Measurements from ENCODE around the gene B3GAT1.

Gene B3GAT1

DNA sequence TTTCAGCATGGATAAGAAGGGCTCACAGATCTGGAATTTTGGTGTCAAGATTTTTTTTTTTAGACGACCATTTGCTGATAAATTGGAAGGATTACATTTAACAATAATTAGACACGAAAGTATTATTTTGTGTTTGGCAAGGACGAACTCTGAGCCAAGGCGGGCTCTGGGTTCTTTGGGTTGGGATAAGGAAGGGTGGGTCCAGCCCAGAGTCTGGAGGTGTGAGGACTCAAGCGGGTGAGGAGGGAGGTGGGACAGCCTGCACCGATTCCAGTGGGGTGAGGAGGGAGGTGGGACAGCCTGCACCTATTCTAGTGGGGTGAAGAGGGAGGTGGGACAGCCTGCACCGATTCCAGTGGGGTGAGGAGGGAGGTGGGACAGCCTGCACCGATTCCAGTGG lies 4.1 kb downstream of the B3GAT1 start:
- no peak for DNase-seq

DNA sequence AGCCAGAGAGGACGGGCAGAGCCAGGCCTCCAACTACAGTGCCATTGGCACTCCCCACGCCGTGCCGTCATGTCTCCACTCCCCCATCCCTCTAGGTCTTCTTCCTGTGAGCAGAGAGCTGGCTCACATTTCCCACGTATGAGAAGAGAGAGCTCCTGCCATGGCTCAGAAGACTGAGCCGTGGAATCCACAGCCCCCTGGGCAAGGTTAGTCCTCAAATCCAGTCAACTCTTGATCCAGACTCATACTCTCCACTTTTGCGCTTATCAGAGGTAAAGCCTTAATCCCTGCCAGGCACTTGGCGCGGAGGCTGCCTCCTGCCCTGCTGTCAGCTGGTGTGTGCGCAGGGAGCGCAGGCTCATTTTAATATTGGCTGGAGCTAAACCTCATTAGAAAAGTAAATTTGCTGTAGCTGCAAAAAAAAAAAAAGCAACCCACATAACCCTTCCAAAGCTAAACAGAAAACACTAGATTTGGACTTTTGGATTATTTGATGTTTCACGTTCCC lies 4.7 kb downstream of the B3GAT1 start:
- DNase-seq = no peak

- no peak for DNase-seq
Measured at GRCh38 chr11:134406264-134407185, 5.5 kb downstream of the B3GAT1 start.

DNA sequence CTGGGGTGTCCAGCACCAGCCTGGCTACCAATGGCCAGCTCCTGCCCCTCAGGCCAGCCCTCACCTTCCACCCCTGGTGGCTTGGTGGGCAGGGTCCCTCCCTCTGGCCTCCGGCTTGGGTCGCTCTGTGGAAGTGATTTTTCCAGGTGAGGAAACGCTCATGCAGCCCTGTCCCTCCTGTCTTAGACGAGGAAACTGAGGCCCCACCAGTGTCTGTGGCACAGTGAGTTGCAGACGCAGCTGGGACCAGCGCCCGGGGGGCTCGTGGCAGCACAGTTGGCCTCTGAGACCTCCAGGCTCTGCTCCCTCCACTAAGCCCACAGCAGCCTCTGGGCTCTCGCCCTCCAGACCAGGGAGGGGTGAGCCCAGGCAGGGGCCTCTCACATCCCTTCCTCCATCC lies 6.2 kb downstream of the B3GAT1 start:
- DNase-seq = no peak

GRCh38 chr11:134405436-134405835 lies 6.6 kb downstream of the B3GAT1 start:
- no peak for DNase-seq

DNA sequence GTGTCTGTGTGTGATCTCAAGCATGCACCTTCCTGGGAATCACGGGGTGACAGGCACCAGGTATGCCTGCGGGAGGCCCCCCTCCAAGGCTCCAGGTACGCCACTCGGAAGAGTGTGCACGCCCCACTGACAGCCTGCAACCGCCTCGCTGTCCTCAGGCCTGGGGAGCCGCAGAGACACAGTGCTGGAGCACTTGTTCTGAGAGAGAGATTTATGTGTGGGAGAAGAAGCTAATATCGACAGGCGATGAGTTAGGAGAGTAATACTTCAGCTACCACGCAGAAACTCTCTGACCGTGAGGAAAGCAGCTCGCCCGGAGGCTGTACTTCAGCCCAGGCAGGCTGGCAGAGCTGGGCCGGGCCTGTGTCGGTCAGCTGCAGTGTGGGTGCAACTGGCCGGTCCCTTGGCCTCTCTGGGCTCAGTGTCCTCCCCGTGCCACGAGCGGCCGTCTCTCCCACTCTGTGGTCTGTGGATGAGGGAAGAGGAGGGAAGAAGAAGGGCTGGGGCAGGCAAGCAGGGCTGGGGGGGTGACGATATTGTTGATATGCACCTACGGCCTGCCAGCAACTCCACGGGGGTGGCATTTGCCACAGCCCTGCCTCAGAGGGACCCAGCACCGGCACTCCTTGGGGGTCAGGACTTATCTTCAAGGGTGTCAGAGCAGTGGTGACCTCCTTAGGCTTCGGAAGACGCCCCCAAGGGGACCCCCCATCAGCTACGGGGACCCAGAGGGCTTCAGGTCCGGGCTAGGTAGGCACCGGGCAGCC lies 7.3 kb downstream of the B3GAT1 start:
- DNase-seq = no peak

DNA sequence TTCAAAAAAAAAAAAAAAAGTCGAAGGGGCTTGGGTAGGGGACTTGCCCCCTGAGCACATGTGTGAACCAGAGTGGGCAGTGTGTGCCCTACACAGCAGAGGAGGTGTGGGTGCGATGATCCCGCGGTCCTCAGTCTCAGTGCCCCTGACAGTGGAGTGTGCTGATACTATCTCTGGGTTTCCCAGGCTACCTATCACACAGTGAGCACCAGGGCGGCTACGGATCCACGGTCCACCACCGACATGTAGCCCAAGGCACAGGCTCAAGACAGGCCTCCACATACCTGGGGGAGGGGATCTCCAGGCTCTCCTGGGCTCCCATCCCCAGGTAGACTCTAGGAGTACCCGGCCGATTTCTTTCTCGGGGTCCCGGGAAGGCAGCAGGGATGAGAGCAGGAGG lies 9.1 kb downstream of the B3GAT1 start:
- no peak for DNase-seq

GRCh38 chr11:134401825-134402809 lies 9.9 kb downstream of the B3GAT1 start:
- no peak for DNase-seq

DNA sequence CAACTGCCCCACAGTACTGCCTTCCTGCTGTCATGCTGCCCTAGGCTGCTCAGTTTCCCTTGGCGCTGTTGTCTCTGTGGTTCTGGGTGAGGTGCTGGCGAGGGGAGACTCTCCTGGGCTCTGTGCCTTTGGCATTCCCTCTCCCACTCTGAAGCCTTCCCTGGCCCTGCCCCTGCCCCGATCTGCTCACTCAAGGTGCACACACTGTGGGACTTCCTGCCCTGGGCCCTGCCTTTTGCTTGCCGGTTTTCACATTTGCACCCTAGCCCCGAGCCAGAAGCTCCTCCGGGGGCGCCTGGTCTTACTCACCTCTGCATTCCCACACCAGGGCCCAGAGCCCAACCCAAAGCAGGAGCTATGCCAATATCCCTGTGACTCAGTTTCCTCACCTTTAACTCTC lies 12.0 kb downstream of the B3GAT1 start:
- DNase-seq = no peak

DNA sequence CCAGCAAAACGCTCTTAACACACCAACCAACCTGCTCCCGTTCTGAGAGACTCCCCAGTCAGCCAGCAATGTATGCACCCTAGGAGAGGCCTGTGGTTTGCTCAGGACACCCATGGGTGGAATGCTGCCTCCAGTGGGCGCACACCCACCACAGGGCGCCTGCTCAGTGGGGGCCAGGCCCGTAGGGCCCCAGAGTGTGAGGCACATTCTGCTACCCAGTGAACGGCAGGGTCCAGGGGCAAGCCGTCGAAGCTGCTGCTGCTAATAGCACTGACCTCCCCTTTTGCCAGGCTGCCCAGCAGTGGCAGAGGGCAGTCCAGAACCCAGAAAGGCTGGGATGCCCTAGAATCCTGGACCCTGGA lies 12.8 kb downstream of the B3GAT1 start:
- no peak for DNase-seq

DNA sequence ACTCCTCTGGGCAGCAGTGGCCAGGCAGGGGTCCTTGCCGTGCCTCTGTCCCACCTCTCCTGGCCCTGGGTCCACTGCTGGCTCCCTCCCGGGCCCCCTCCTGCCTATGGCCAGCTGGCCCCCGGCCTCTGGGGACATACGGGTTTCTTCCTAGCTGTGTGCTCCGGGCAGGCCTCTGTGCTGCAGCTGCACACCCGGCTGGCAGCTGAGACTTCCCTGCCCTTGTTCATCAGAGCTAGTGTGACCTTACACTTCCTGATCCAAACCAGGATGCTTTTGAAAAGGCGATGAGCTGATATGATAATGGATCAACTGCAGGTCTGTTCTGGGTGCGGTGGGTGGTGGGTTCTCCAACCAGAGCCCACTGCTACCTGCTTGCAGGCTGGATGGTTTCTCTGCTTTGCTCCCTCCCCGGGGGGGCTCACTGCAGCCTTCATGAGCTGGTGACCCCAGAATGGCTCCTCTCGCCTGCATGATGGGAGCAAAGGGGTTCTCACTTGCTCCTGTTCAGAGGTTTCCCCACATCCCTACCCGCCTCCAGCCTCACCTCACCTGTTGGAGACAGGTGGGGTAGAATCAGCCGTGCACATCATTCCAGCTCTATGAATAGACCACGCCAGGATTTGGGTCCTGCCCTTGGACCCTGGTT lies 13.3 kb downstream of the B3GAT1 start:
- DNase-seq = no peak

DNA sequence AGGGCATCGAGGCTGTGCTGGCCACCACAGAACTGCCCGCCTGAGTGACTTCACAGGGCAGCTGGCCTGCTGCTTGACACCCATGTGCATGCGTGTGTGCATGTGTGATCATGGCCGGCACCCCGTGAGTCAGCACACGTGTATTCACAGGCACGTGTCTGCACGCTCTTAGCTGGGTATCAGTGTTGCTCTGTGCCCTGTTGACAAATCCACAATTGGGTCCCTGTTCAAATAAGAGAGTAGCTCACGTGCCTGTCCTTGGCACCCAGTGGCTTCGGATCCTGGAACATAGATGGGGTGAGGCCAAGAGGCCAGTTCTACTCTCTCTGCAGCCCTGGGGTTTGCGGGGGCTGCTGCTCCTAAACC lies 14.0 kb downstream of the B3GAT1 start:
- DNase-seq = no peak

GRCh38 chr11:134397304-134398078 lies 14.6 kb downstream of the B3GAT1 start:
- no peak for DNase-seq

GRCh38 chr11:134395002-134395401 lies 17.0 kb downstream of the B3GAT1 start:
- no peak for DNase-seq

GRCh38 chr11:134394311-134394710 lies 17.7 kb downstream of the B3GAT1 start:
- no peak for DNase-seq

- DNase-seq = no peak
Measured at GRCh38 chr11:134393638-134394037, 18.4 kb downstream of the B3GAT1 start.

- DNase-seq = no peak
Measured at GRCh38 chr11:134392953-134393615, 19.0 kb downstream of the B3GAT1 start.

GRCh38 chr11:134391656-134392055 lies 20.4 kb downstream of the B3GAT1 start:
- no peak for DNase-seq

GRCh38 chr11:134390706-134391569 lies 21.1 kb downstream of the B3GAT1 start:
- no peak for DNase-seq
